ENCODE data around the gene TSHZ2.

TSHZ2 gene

DNA sequence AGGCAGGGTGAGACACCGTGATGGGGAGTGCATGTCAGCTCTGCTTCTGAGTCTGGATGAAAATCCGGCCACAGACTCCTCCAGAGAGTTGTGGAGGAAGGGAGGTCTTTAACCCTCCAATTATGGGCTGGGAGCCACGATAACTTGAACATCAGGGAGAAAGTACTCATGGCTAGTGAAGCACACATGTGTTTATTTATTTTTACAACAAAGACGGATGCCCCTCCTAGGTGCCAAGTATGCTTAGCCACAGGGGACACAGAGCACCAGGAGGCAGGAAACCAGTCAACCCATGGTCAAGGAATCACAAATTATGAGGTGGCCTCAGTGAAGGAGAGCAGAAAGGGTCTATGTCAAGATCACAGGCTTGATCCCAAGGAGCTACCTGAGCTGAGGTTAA lies 567.4 kb downstream of the TSHZ2 start:
- Histone ChIP-seq H3K4me3 (ENCODE audit: low read depth in 1 of 5, low read length in 5 of 5) (no peak overlapping the region), H3K27me3 (ENCODE audit: control insufficient read depth in 5 of 5, insufficient read depth in 4 of 5, low read length in 5 of 5) (no peaks in the 10 kb centered on the region), H3K4me1 (ENCODE audit: control insufficient read depth in 5 of 5, insufficient read depth in 5 of 5, low read length in 5 of 5) (peaks cover 0 to 10% (median 7%) of the 10 kb centered on the region in 5 donors), H3K9ac (ENCODE audit: low read length in 5 of 5) (no peak overlapping the region), H3K9me3 (ENCODE audit: control insufficient read depth in 5 of 5, low read length in 5 of 5) (no peaks in the 10 kb centered on the region), H3K27ac (ENCODE audit: low read depth, low read length) (no peak overlapping the region), H3K36me3 (ENCODE audit: control insufficient read depth in 5 of 5, insufficient read depth in 5 of 5, low read length in 5 of 5) (no peaks in the 10 kb centered on the region)
